ENCODE data around the gene RALGAPA2. TPM values are rescaled to one million over a fixed set of nuclear protein-coding genes. Genes with fewer than 3 reads are reported as not detected.
A peak's percentile ranks its signal among the peaks of the same experiment; 100 is the strongest.

RALGAPA2 gene
- total and polyA plus RNA-seq, 8 donors: 34.5 to 79.8 (median 43.1) TPM

GRCh38 chr20:20448881-20449280 lies 263.6 kb downstream of the RALGAPA2 start:
- ATAC-seq: no peak
- Histone ChIP-seq H3K4me1 (peaks cover 0 to 19% of the 10 kb centered on the region in 2 donors), H3K9me3 (no peaks in the 10 kb centered on the region), H3K36me3 (peaks cover 0 to 21% of the 10 kb centered on the region in 2 donors), H3K27me3 (no peaks in the 10 kb centered on the region), H3K4me3 (no peak overlapping the region), H3K27ac (no peak overlapping the region)
- intact Hi-C loops (cut with DNase I): no loop called here
- DNase-seq: no peak
- TF ChIP-seq, protein P1, sequence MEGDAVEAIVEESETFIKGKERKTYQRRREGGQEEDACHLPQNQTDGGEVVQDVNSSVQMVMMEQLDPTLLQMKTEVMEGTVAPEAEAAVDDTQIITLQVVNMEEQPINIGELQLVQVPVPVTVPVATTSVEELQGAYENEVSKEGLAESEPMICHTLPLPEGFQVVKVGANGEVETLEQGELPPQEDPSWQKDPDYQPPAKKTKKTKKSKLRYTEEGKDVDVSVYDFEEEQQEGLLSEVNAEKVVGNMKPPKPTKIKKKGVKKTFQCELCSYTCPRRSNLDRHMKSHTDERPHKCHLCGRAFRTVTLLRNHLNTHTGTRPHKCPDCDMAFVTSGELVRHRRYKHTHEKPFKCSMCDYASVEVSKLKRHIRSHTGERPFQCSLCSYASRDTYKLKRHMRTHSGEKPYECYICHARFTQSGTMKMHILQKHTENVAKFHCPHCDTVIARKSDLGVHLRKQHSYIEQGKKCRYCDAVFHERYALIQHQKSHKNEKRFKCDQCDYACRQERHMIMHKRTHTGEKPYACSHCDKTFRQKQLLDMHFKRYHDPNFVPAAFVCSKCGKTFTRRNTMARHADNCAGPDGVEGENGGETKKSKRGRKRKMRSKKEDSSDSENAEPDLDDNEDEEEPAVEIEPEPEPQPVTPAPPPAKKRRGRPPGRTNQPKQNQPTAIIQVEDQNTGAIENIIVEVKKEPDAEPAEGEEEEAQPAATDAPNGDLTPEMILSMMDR (IDR thresholded peaks at IDR 0.05): no peak

GRCh38 chr20:20447196-20447595 lies 265.2 kb downstream of the RALGAPA2 start:
- peak in 2 of 4 donors; percentile 56 to 64 for DNase-seq
- Histone ChIP-seq H3K4me1 (peaks cover 0 to 4% of the 10 kb centered on the region in 2 donors), H3K27me3 (no peaks in the 10 kb centered on the region), H3K27ac (no peak overlapping the region), H3K36me3 (peaks cover 0 to 15% of the 10 kb centered on the region in 2 donors), H3K4me3 (no peak overlapping the region), H3K9me3 (no peaks in the 10 kb centered on the region)
- no peak for ATAC-seq
- TF ChIP-seq, protein P1 (IDR thresholded peaks at IDR 0.05): no peak
- intact Hi-C loops (cut with DNase I): no loop called here

DNA sequence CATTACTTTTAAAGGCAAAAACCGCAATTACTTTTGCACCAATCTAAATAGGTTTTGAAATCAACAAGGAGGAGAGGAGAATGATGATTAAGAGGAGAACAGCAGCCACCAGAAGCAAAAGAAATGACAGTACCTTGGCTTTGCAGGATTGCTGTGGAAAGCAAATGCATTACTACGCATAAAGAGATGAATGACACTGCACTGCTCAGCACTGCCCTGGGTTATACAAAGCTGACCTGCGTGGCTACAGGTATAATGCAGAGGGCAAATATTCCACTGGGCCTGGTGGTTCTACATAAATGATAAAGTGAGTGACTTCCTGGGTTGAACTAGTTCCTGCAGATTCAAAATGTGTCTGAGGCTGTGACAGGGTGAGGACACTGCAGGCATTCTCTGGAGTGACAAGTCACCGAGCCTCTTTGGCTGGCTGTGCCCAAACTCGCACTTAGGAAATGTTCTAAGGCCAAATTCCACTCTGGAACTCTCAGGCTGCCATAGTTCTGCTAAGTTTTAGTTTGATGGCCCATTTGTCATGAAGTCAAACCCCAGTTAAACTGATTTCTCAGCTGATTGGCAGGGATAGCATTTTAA lies 265.9 kb downstream of the RALGAPA2 start:
- no peak for ATAC-seq

DNA sequence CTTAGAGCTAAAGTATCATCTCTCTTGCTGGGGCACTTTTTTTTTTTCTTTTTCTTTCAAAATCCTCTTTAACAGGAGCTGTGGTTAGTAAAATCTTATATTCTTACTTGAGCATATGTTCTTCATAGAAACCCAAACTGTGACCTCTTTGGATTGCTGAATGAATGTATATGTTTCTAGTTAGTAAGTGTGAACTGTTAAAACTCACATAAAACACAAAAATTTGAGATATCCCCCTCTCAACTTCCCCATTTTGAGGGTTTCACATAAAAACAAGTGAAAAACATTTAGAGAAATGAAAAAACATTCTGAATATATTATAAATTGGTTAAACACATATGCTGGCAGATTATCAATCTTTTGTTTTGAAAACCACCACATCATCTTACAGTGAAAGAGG lies 266.4 kb downstream of the RALGAPA2 start:
- intact Hi-C loops (cut with DNase I): no loop called here
- H3K27me3 ChIP-seq: no peaks in the 10 kb centered on the region
- no peak overlapping the region for H3K27ac ChIP-seq
- peaks cover 0 to 19% of the 10 kb centered on the region in 2 donors for H3K36me3 ChIP-seq
- DNase-seq (no peak), ATAC-seq (no peak)
- H3K9me3 ChIP-seq: no peaks in the 10 kb centered on the region
- H3K4me1 ChIP-seq: no peaks in the 10 kb centered on the region
- TF ChIP-seq, protein P1 (IDR thresholded peaks at IDR 0.05): no peak
- no peak overlapping the region for H3K4me3 ChIP-seq

More for the DNA sequence above, 265.9 kb downstream of the RALGAPA2 start:
- Histone ChIP-seq H3K27me3 (no peaks in the 10 kb centered on the region), H3K4me3 (no peak overlapping the region), H3K9me3 (no peaks in the 10 kb centered on the region), H3K36me3 (peaks cover 0 to 15% of the 10 kb centered on the region in 2 donors), H3K4me1 (no peaks in the 10 kb centered on the region), H3K27ac (no peak overlapping the region)
- intact Hi-C loops (cut with DNase I): no loop called here
- TF ChIP-seq, protein P1 (IDR thresholded peaks at IDR 0.05): no peak
- no peak for DNase-seq

- no peaks in the 10 kb centered on the region for H3K4me1 ChIP-seq
- peaks cover 0 to 34% of the 10 kb centered on the region in 2 donors for H3K36me3 ChIP-seq
- H3K27me3 ChIP-seq: no peaks in the 10 kb centered on the region
- no peak for ATAC-seq
- H3K9me3 ChIP-seq: no peaks in the 10 kb centered on the region
- no peak overlapping the region for H3K27ac ChIP-seq
- intact Hi-C loops (cut with DNase I): no loop called here
- no peak for DNase-seq
- TF ChIP-seq, protein P1 (IDR thresholded peaks at IDR 0.05): no peak
- H3K4me3 ChIP-seq: no peak overlapping the region
Measured at GRCh38 chr20:20443504-20443903, 268.9 kb downstream of the RALGAPA2 start.
